ENCODE data around the gene EEF1AKMT4.

Gene EEF1AKMT4

DNA sequence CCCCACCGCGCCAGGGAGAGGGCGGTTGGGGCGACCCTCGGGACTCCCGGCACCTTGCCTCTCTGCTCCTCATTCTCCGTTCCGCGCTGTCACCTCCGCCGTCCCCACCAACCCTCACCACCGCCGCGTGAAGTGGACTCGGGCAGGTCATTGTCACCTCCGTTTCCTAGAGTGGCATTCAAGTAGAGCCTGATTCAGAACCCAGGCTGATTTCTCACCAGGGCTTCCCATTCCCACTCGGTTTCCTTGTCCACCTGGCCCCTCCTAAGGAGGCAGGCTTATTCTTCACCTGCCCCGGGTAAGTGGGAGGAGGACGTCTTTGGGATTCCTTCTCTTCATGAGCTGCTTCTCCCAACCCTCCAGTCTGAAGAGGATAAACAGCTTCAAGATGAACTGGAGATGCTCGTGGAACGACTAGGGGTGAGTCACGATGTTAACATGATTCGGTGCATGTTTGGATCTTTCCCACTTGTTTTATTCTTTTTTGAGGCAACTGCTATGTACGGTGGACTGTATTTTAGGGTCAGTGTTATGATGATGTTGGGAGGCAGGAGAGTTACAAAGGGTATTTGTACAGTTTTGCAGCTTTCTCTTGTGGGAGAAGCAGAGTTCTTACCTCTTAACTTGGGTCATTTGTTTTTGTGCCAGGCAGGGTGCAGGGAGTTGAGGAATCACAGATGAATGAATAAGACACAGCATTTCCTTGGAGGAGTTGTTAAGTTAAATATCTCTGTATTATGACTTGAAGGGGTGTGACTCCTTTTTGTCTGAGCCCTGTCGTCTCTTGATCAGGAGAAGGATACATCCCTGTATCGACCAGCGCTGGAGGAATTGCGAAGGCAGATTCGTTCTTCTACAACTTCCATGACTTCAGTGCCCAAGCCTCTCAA lies 50.3 kb downstream of the EEF1AKMT4 start:
- peak; percentile 71 for DNase-seq (ENCODE audit: low read depth)

DNA sequence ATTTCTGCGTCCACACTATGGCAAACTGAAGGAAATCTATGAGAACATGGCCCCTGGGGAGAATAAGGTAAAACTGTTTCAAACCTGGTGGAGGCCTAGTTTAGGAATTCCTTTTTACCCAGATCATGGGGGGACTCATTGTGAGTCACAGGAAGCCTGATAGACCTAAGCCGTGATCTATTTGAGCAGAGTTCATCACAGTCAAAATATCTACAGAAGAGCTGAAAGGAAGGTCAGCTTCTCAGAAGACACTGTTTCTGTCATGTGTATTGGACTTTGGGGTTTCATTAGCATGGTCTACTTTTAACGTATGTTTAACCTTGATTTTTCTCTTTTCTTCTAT lies 50.9 kb downstream of the EEF1AKMT4 start:
- peak; percentile 66 for DNase-seq (ENCODE audit: low read depth)

DNA sequence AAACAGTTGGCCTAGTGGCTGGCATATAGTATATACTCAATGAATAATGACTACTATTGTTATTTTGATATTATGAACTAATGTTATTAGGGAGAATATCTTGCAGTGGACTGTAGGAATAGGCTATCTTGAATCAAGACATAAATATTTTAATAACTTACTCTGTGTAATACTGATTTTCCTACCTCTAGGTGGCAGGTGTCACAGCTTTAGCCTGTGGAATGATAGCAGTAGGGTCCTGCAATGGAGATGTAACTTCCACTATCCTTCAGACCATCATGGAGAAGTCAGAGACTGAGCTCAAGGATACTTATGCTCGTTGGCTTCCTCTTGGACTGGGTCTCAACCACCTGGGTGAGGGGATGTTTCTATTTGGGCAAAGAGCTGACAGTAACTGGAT lies 56.1 kb downstream of the EEF1AKMT4 start:
- peak; percentile 37 for DNase-seq (ENCODE audit: low read depth)

DNA sequence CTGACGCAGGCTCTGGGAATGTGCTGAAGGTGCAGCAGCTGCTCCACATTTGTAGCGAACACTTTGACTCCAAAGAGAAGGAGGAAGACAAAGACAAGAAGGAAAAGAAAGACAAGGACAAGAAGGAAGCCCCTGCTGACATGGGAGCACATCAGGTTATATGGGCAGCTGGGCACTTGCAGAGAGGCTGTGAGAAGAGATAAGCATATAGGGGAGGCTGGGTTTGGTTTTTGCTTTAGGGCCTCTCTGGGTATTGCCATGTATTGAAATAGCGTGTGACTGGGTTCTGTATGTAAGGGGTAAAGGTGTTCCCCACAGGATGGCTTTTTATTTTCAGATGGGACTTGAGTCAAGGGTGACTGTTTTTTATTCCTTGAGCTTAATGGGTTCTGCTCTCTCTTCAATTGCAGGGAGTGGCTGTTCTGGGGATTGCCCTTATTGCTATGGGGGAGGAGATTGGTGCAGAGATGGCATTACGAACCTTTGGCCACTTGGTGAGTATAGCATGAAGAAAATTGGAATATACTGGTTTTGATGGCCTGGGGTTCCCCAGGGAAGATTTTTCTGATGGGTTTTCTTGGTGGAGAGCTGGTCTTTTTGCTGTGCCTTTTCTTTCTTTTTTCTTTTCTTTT lies 57.0 kb downstream of the EEF1AKMT4 start:
- DNase-seq (ENCODE audit: low read depth), result no peak

DNA sequence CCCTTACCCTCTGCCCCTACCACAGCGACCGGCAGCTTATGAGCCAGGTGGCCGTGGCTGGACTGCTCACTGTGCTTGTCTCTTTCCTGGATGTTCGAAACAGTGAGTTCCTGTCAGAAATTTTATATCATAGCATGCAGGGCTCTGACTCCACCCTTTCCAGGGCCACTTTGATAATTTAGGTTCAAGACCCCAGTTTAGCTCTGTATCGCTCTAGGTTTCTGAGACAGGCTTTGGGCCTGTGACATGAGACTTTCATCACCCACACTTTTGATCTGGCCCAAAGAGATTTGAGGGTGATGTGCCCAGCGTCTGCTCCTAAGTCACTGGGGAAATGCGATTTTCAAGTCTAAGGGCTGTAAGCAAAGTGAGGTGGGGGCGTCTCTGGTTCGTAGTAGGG lies 58.4 kb downstream of the EEF1AKMT4 start:
- no peak for DNase-seq (ENCODE audit: low read depth)
